ENCODE results near the gene FFAR1.
"Not testable (repeated sequence)": the region's sequence is repeated elsewhere in the genome, so short reads cannot be mapped to it uniquely, and the experiment has no call there.

Gene FFAR1

GRCh38 chr19:35342430-35342829 lies 5.3 kb upstream of the FFAR1 start:
- DNase-seq (ENCODE audit: low read depth) = no peak

DNA sequence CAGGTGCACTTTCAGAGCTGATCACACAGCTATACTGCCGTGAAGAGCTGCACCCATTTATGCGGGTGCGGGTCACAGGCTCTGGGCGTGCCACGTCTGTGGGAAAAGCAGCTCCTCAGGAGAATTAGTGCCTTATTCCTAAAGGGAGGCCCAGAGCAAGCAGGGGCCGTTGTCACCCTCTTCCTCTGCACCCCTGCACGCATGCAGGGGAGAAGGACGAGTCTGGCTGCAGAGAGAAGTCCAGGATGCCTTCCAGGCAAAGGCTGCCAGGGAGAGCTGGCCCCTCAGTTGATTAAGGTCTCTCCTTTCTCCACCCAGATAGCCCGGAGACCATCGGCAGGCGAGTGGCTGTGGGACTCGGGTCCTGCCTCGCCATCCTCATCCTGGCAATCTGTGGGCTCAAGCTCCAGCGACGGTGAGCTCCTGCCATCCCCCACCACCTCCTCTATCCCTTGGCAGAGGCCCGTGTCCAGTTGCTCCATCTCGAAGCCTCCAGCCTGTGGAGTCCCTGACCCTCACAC lies 3.1 kb upstream of the FFAR1 start:
- DNase-seq (ENCODE audit: low read depth) = no peak

DNA sequence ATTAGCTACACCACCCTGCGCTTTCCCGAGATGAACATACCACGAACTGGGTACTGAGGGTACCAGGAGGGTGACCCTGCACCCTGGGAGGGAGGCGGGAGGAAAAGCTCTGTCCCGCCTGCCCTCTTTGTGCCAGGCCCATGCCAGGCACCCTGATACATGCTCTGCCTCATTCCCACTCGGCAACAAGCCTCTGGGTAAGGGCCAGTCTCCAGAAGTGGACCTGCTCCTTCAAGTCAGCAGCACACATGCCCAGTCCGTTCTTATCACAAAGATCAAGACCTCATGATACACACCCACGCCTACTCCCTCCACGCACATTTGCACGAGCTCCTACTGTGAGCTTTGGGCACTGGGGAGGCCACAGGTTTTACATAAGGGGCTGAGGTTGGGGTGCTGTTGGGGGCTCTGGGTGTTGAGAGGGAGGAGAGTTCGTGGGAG lies 2.0 kb upstream of the FFAR1 start:
- no peak for DNase-seq (ENCODE audit: low read depth)

DNA sequence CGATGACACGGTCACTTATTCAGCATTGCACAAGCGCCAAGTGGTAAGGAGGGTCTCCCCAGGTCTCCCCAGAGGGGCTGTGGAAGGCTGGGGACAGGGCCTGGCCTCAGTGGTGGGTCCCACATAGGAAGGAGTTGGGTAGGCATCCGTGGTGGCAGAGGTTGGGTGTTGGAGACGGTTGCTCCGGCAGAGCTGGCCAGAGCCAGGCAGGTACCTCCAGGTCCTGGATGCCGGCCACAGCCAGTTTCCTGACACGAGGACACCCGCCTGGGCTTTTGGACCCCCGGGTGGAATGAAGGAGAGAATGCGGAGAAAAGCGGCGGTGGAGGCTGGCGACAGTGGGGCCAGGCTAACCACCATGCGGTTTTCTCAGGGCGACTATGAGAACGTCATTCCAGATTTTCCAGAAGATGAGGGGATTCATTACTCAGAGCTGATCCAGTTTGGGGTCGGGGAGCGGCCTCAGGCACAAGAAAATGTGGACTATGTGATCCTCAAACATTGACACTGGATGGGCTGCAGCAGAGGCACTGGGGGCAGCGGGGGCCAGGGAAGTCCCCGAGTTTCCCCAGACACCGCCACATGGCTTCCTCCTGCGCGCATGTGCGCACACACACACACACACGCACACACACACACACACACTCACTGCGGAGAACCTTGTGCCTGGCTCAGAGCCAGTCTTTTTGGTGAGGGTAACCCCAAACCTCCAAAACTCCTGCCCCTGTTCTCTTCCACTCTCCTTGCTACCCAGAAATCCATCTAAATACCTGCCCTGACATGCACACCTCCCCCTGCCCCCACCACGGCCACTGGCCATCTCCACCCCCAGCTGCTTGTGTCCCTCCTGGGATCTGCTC lies 1.3 kb upstream of the FFAR1 start:
- DNase-seq (ENCODE audit: low read depth) = no peak

GRCh38 chr19:35347930-35348298 lies 212 bp downstream of the FFAR1 start:
- no peak for DNase-seq (ENCODE audit: low read depth)

DNA sequence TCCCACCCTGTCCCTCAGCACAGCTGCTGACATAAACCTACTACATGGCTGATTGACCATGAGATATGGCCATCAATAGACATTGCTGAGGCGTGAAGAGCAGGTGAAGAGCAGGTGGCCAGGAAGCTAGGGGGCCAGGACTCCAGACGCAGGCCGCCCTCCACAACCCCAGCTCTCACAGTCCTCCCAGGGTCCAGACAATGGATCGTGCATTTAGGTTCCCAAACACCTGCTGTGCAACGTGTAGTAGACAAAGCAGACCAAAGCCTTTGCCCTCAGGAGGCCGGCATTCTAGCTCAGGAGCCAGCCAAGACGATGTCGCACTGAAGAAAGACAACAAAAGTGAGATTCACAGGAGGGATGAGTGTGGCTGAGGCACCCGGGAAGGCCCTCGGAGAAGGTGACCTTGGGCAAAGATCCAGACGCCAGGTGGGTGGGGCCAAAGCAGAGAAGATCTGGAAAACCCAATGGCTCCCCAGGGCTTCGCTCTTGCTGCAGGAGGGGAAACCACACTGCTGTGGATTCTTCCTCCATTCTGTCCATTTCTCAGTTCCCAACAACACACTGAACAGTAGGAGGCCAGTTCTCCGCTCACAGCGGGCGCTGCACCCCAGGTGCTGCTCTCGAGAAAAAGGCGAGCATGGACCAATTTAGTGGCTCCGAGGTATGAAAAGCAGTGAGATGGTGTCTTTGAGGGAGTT lies 1.4 kb downstream of the FFAR1 start:
- no peak for DNase-seq (ENCODE audit: low read depth)

DNA sequence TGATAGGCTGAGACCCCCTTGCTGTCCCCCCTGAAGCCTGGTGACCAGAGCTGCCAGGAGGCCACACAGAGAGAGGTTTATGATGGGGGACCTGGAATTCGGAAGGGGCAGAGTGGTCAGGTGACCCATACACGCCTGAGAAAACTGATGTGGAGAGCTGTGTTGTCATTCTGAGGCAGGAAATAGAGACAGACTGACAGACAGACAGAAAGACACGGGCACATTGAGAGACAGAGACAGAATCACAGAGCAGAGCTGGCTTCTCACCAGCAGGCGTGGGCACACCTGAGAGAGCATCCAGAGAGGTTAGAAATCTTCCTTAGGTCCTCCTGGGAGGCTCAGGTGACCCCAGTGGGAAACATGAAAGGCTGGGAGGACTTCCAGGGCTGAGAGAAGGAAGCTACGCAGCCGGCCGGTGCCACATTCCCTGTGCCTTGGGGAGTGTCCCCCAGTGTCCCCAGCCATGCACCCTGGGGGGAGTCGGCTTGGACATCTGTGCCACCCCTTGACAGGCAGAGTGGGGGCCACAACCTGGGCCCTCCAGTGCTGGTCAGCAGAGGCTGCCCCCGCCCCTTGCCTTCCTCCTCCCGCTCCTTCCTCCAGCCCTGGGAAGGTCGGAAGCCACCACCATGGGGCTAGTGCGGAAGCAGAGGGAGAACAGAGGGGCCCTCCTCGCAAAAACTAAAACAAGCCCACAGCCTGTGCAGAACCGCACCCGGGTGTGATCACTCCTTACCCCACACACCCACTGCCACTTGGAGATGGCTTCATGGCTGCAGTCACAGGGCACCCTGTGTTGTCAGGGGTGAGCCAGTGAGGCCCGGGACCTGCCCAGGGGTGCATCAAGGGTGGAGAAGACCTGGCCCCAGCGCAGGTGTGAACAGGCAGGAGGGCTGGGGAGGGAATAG lies 2.2 kb downstream of the FFAR1 start:
- no peak for DNase-seq (ENCODE audit: low read depth)

DNA sequence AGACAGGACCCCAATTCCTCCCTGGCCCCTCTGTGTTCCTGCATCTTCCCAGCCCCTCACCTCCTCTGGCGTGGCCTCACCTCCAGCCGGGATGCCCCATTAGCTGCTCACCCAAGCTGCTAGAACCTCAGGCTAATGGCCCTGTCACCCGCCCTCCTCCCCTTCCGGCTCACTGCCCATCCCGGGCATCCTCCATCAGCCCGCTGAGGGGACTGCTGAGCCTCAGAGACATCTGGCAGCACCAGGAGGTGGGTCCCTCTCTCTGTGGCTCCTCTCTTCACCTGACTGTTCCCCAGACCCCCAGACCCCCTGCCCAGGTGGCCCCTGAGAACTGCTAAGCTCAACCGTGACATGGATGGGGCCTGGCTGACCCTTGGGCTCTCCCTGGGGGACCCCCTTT lies 2.9 kb downstream of the FFAR1 start:
- no peak for DNase-seq (ENCODE audit: low read depth)

DNA sequence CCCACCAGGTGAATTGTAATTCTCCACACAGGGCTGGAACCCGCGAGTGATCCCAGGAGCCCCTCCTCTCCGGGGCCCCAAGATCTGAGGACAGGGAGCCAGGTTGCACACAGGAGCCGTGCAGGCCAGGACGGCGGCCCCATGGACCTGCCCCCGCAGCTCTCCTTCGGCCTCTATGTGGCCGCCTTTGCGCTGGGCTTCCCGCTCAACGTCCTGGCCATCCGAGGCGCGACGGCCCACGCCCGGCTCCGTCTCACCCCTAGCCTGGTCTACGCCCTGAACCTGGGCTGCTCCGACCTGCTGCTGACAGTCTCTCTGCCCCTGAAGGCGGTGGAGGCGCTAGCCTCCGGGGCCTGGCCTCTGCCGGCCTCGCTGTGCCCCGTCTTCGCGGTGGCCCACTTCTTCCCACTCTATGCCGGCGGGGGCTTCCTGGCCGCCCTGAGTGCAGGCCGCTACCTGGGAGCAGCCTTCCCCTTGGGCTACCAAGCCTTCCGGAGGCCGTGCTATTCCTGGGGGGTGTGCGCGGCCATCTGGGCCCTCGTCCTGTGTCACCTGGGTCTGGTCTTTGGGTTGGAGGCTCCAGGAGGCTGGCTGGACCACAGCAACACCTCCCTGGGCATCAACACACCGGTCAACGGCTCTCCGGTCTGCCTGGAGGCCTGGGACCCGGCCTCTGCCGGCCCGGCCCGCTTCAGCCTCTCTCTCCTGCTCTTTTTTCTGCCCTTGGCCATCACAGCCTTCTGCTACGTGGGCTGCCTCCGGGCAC lies 3.9 kb downstream of the FFAR1 start:
- DNase-seq (ENCODE audit: low read depth) = no peak

DNA sequence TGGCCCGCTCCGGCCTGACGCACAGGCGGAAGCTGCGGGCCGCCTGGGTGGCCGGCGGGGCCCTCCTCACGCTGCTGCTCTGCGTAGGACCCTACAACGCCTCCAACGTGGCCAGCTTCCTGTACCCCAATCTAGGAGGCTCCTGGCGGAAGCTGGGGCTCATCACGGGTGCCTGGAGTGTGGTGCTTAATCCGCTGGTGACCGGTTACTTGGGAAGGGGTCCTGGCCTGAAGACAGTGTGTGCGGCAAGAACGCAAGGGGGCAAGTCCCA lies 4.4 kb downstream of the FFAR1 start:
- DNase-seq (ENCODE audit: low read depth) = no peak

DNA sequence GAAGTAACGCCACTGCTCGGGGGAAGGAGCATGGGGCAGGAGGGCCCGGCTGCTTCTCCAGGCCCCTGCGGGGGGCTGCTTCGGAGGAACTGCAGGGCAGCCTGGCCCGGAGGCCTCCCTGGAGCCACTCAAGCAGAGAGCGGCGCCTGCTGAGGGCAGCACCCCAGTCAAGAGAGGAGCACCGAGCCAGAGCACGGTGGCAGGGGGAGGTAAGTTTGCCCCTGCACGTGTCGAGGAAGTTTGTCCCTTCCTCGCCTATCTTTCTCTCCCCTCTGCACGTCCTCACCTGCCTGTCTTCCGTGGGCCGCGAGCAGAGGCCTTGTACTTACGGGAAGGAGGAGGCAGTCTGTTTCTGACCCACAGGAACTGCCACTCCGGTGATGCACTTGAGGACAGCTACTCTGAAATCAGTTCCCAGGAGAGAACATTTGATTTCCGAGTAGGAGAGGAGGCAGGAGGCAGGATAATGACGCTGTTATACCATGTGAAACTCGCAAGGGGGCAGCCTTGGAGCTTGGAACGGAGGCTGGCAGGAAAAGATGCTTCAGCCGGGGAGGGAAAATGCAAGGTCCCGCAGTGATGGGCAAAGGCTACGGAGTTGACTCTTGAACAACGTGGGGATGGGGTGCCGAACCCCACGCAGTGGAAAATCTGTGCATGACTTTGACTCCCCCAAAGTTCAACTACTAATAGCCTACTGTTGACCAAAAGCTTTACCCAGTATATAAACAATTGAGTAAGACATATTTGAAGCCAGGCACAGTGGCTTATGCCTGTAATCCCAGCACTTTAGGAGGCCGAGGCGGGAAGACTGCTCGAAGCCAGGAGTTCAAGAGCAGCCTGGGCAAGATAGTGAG lies 5.0 kb downstream of the FFAR1 start:
- DNase-seq (ENCODE audit: low read depth) = peak; percentile 54

DNA sequence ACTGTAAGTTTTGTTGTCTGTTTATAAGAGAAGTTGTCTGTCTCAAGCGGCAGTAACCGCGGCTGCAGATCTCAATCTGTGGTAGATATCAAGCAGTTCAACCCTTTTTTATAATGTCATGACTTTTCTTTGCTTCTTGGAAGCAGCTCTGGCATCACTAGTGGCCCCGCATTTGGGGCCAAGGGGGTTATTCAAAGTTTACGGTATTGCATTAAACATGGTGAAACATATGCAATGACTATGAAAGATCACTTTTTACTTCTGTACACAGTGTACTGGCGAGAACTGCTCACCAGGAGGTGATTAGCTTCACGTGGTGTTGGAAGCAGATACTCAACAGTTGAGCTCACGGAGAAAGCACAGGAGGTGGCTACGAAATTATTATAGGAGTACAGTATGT lies 5.9 kb downstream of the FFAR1 start:
- no peak for DNase-seq (ENCODE audit: low read depth)

- DNase-seq (ENCODE audit: low read depth) = no peak
These were observed 7.2 kb downstream of the FFAR1 start for GRCh38 chr19:35354898-35355297.

DNA sequence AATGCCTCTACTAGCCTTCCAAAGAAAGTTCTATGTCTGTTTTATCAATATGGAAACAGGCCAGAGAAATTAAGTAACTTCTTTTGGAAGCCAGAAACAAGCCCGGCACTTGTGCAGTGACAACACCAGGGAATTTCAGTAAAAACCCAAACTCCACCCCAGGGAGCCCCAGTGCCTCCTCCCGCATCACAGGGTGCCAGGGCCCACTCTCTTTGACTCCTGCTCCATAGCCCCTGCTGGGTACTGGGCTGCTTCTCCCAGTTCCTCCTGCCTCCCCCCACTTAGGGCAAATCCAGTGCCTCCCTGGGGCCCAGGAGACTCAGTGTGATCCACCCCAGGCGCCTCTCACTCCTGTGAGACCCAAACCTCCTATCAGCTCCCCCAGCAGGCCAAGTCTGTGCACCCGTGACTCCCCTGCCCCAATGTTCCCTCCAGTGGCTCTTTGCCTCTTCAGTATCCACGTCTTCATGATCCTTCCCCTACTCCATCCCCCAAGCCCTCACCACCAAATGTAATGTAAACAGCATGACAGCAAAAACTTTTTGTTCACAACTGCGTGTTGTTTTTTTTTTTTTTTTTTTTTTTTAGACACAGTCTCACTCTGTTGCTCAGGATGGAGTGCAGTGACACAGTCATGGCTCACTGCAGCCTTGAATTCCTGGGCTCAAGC lies 8.2 kb downstream of the FFAR1 start:
- DNase-seq (ENCODE audit: low read depth) = no peak

GRCh38 chr19:35357867-35358573 lies 10.3 kb downstream of the FFAR1 start, which contains the start of gene FFAR3:
FFAR3 (plus strand) TSS chr19:35358460; CDS start chr19:35358891, 431 bp downstream.
- DNase-seq (ENCODE audit: low read depth) = peak; percentile 15

DNA sequence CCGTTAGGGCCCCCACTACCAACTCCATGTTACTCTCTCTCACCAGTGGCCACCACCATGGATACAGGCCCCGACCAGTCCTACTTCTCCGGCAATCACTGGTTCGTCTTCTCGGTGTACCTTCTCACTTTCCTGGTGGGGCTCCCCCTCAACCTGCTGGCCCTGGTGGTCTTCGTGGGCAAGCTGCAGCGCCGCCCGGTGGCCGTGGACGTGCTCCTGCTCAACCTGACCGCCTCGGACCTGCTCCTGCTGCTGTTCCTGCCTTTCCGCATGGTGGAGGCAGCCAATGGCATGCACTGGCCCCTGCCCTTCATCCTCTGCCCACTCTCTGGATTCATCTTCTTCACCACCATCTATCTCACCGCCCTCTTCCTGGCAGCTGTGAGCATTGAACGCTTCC lies 11.1 kb downstream of the FFAR1 start:
- DNase-seq (ENCODE audit: low read depth) = not testable (repeated sequence)

DNA sequence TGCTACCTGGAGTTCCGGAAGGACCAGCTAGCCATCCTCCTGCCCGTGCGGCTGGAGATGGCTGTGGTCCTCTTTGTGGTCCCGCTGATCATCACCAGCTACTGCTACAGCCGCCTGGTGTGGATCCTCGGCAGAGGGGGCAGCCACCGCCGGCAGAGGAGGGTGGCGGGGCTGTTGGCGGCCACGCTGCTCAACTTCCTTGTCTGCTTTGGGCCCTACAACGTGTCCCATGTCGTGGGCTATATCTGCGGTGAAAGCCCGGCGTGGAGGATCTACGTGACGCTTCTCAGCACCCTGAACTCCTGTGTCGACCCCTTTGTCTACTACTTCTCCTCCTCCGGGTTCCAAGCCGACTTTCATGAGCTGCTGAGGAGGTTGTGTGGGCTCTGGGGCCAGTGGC lies 11.7 kb downstream of the FFAR1 start:
- not testable (repeated sequence) for DNase-seq (ENCODE audit: low read depth)

DNA sequence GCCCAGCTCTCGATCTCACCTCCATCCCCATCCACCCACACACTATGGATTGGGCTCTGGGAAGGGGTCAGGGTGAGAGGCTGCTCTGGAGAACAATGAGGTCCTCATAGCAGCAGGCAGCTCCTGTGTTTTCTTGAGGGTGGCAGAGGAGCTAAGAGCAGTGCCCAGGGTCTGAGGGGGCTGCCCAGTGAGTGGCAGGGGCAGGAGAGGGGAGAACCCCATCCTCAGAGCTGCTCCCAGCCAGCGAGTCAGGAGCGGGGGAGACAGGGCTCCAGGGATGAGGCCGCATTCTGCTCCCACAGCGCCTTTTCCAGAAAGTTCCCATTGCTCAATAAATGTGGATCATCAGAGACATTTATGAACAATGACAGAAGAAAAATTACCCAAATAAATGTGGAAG lies 12.4 kb downstream of the FFAR1 start:
- DNase-seq (ENCODE audit: low read depth) = not testable (repeated sequence)

GRCh38 chr19:35360880-35361420 lies 13.2 kb downstream of the FFAR1 start:
- DNase-seq (ENCODE audit: low read depth) = no peak
